Uterus (tissue), 2 donors: ENCODE measurements around the gene DDX31.

Experiments
- CTCF ChIP-seq, 4 experiments: fragments of 200-600 bp in 2 of 4; fragments of 450-650 bp in 2 of 4; sonication (generic) in 2 of 4; IDR thresholded peaks; one replicate each; pipeline ENCODE4 v1.5.1; 2016 to 2019; ENCODE audit warnings: antibody characterized with exemption in 4 of 4, mild to moderate bottlenecking in 2 of 4, moderate library complexity in 1 of 4
- POLR2A ChIP-seq, 2 donors: fragments of 450-650 bp; IDR thresholded peaks; one replicate each; pipeline ENCODE4 v1.6.1; 2016; ENCODE audit warnings: antibody characterized with exemption in 2 of 2, mild to moderate bottlenecking in 1 of 2, moderate library complexity in 1 of 2

GRCh38 chr9:132645306-132645705, 24.5 kb downstream of the DDX31 start:
- TF ChIP-seq CTCF (IDR thresholded peaks at IDR 0.05): no peak
- TF ChIP-seq POLR2A (IDR thresholded peaks at IDR 0.05): no peak
